IMR-90 (cell line): Measurements from ENCODE around the gene PPFIA1. TPM values are rescaled to one million over a fixed set of nuclear protein-coding genes. Genes with fewer than 3 reads are reported as not detected.

Source experiments
- ATAC-seq: fragments of 200-7000 bp; cut with Tn5 transposase; 2 replicates; pipeline ENCODE4 v1.9.1; 2020; ENCODE audit warnings: low read depth, mild to moderate bottlenecking, moderate library complexity
- BruUV-seq: library from RNA; stranded (reverse); fragments of 400-500 nt; replicated peaks from 2 replicates; lab custom pipeline; 2021; lab: Mats Ljungman, UMichigan
- CTCF ChIA-PET: fragments of 300-600 bp; formaldehyde crosslinking; extraction: SDS; loops from one replicate; lab custom pipeline; 2021; ENCODE audit warnings: antibody characterized with exemption; lab: Yijun Ruan, JAX
- POLR2A ChIA-PET: fragments of 300-600 bp; sonication (Branson Sonifier 250); formaldehyde crosslinking; loops from one replicate; lab custom pipeline; 2022; ENCODE audit warnings: antibody characterized with exemption; ENCODE audit not compliant: unreplicated experiment; lab: Charles Lee
- DNase-seq: peaks from one replicate; pipeline ENCODE4 v3.0.0; 2013
- H2AFZ ChIP-seq: replicated peaks from 2 replicates; pipeline ENCODE3; 2013; ENCODE audit warnings: low read length, mild to moderate bottlenecking; ENCODE audit not compliant: poor library complexity
- H2AK5ac ChIP-seq: 2 replicates; pipeline ENCODE4 v1.6.1; 2013; ENCODE audit warnings: low read depth, low read length, inconsistent platforms
- H2AK9ac ChIP-seq: replicated peaks from 2 replicates; pipeline ENCODE3; 2013; ENCODE audit warnings: mild to moderate bottlenecking, low read depth, low read length, moderate library complexity; ENCODE audit not compliant: poor library complexity
- H2BK120ac ChIP-seq: 2 replicates; pipeline ENCODE4 v1.6.1; 2013; ENCODE audit warnings: low read depth, low read length, inconsistent platforms
- H2BK15ac ChIP-seq: 3 replicates; pipeline ENCODE4 v1.6.1; 2013; ENCODE audit warnings: low read depth, low read length, inconsistent platforms
- H2BK20ac ChIP-seq: 2 replicates; pipeline ENCODE4 v1.6.1; 2013; ENCODE audit warnings: low read depth, mild to moderate bottlenecking, inconsistent platforms, low read length, moderate library complexity
- H2BK5ac ChIP-seq: 2 replicates; pipeline ENCODE4 v1.6.1; 2013; ENCODE audit warnings: mild to moderate bottlenecking, low read depth, low read length, inconsistent platforms; ENCODE audit not compliant: poor library complexity, severe bottlenecking
- H3K14ac ChIP-seq: replicated peaks from 2 replicates; pipeline ENCODE4 v1.6.1; 2013; ENCODE audit warnings: low read depth, low read length, inconsistent platforms
- H3K18ac ChIP-seq: 2 replicates; pipeline ENCODE4 v1.6.1; 2013; ENCODE audit warnings: low read depth, low read length, control low read depth
- H3K23ac ChIP-seq: 2 replicates; pipeline ENCODE4 v1.6.1; 2013; ENCODE audit warnings: low read depth, low read length, inconsistent platforms
- H3K27ac ChIP-seq: 2 replicates; pipeline ENCODE4 v1.5.1; 2013; ENCODE audit warnings: mild to moderate bottlenecking, control low read depth, low read length; ENCODE audit not compliant: insufficient read depth
- H3K27me3 ChIP-seq: 2 replicates; pipeline ENCODE4 v1.6.1; 2013; ENCODE audit warnings: low read length; ENCODE audit not compliant: control insufficient read depth, insufficient read depth
- H3K36me3 ChIP-seq: 2 replicates; pipeline ENCODE4 v1.6.1; 2013; ENCODE audit warnings: low read length, mixed read lengths; ENCODE audit not compliant: control insufficient read depth, insufficient read depth
- H3K4ac ChIP-seq: 2 replicates; pipeline ENCODE4 v1.6.1; 2013; ENCODE audit warnings: low read depth, low read length, inconsistent platforms
- H3K4me1 ChIP-seq: 2 replicates; pipeline ENCODE4 v1.6.1; 2013; ENCODE audit warnings: low read length, mixed read lengths; ENCODE audit not compliant: control insufficient read depth, insufficient read depth
- H3K4me2 ChIP-seq: 2 replicates; pipeline ENCODE4 v1.6.1; 2013; ENCODE audit warnings: low read depth, mild to moderate bottlenecking, control low read depth, low read length, moderate library complexity
- H3K4me3 ChIP-seq: 2 replicates; pipeline ENCODE4 v1.5.1; 2013; ENCODE audit warnings: low read depth, mild to moderate bottlenecking, control low read depth, low read length, moderate library complexity; ENCODE audit not compliant: insufficient read depth
- H3K56ac ChIP-seq: 2 replicates; pipeline ENCODE4 v1.6.1; 2013; ENCODE audit warnings: low read length, inconsistent platforms; ENCODE audit not compliant: insufficient read depth; ENCODE audit errors: extremely low read depth
- H3K79me1 ChIP-seq, 2 experiments: 2 replicates each; pipeline ENCODE4 v1.6.1; 2013; ENCODE audit warnings: low read length in 2 of 2, inconsistent platforms in 1 of 2, low read depth in 1 of 2
- H3K9ac ChIP-seq: 2 replicates; pipeline ENCODE4 v1.6.1; 2013; ENCODE audit warnings: low read depth, low read length, control low read depth
- H3K9me1 ChIP-seq: 2 replicates; pipeline ENCODE4 v1.6.1; 2013; ENCODE audit warnings: low read length, inconsistent platforms; ENCODE audit not compliant: insufficient read depth
- H3K9me3 ChIP-seq: 2 replicates; pipeline ENCODE4 v1.6.1; 2013; ENCODE audit warnings: low read length; ENCODE audit not compliant: control insufficient read depth, insufficient read depth
- H4K20me1 ChIP-seq: 2 replicates; pipeline ENCODE4 v1.6.1; 2013; ENCODE audit warnings: low read length, inconsistent platforms; ENCODE audit not compliant: insufficient read depth
- H4K5ac ChIP-seq: 2 replicates; pipeline ENCODE4 v1.6.1; 2013; ENCODE audit warnings: mild to moderate bottlenecking, low read depth, low read length, control low read depth
- H4K8ac ChIP-seq, 2 experiments: 2 replicates each; pipeline ENCODE4 v1.6.1; 2013; ENCODE audit warnings: low read depth in 2 of 2, low read length in 2 of 2, control low read depth in 1 of 2, inconsistent platforms in 1 of 2
- H4K91ac ChIP-seq: 2 replicates; pipeline ENCODE4 v1.6.1; 2013; ENCODE audit warnings: low read depth, low read length, inconsistent platforms; ENCODE audit not compliant: insufficient read depth
- BHLHE40 ChIP-seq: fragments of 150-350 bp; IDR thresholded peaks from 2 replicates; pipeline ENCODE4 v1.6.1; 2016; ENCODE audit warnings: mild to moderate bottlenecking, low read depth, low read length
- CEBPB ChIP-seq: IDR thresholded peaks from 2 replicates; pipeline ENCODE4 v1.6.1; 2012; ENCODE audit warnings: low read depth, low read length, improper control_type of control experiment
- CHD1 ChIP-seq: IDR thresholded peaks from 2 replicates; pipeline ENCODE4 v1.6.1; 2012; ENCODE audit warnings: low read depth, low read length, improper control_type of control experiment
- FOS ChIP-seq: fragments of 150-350 bp; IDR thresholded peaks from 2 replicates; pipeline ENCODE4 v1.6.1; 2016; ENCODE audit warnings: low read depth, low read length
- MAFK ChIP-seq: IDR thresholded peaks from 2 replicates; pipeline ENCODE4 v1.6.1; 2012; ENCODE audit warnings: low read depth, low read length, improper control_type of control experiment
- MAZ ChIP-seq: IDR thresholded peaks from 2 replicates; pipeline ENCODE4 v1.6.1; 2012; ENCODE audit warnings: low read depth, mild to moderate bottlenecking, low read length, improper control_type of control experiment, moderate library complexity, borderline replicate concordance
- NFE2L2 ChIP-seq: fragments of 150-350 bp; IDR thresholded peaks from 2 replicates; pipeline ENCODE4 v1.6.1; 2016; ENCODE audit warnings: low read depth, mild to moderate bottlenecking, low read length
- POLR2A ChIP-seq: IDR thresholded peaks from 2 replicates; pipeline ENCODE4 v1.6.1; 2012; ENCODE audit warnings: mild to moderate bottlenecking, low read depth, low read length
- RAD21 ChIP-seq: IDR thresholded peaks from 2 replicates; pipeline ENCODE4 v1.6.1; 2012; ENCODE audit warnings: low read length, improper control_type of control experiment
- RCOR1 ChIP-seq: IDR thresholded peaks from 2 replicates; pipeline ENCODE4 v1.6.1; 2012; ENCODE audit warnings: mild to moderate bottlenecking, low read length, improper control_type of control experiment; ENCODE audit not compliant: insufficient replicate concordance
- RFX5 ChIP-seq: IDR thresholded peaks from 2 replicates; pipeline ENCODE4 v1.8.0; 2012; ENCODE audit warnings: low read depth, mild to moderate bottlenecking, low read length, moderate library complexity
- SMC3 ChIP-seq: fragments of 150-350 bp; IDR thresholded peaks from 2 replicates; pipeline ENCODE4 v1.6.1; 2016; ENCODE audit warnings: low read depth, mild to moderate bottlenecking, antibody characterized with exemption, low read length, moderate library complexity
- USF2 ChIP-seq: fragments of 150-350 bp; IDR thresholded peaks from 2 replicates; pipeline ENCODE4 v1.6.1; 2017; ENCODE audit warnings: mild to moderate bottlenecking, antibody characterized with exemption, low read length, low read depth
- WGBS, 2 experiments: methylation state at CpG; one replicate each; pipeline versions ENCODE4 v1.1.5 to v1.1.7; 2013; ENCODE audit warnings: missing lambda C conversion rate in 2 of 2; ENCODE audit not compliant: insufficient read length in 1 of 2; ENCODE audit errors: extremely low coverage in 2 of 2; 5-methylcytosine and 5-hydroxymethylcytosine counted together
- dilution Hi-C: fragments of 300-500 bp; cut with HindIII; formaldehyde crosslinking; loops from one replicate; pipeline ENCODE4 v1.14.3; 2018; ENCODE audit warnings: low sequenced_read_pairs; ENCODE audit not compliant: unreplicated experiment
- in situ Hi-C: fragments of 300-500 bp; cut with MboI; formaldehyde crosslinking; loops from 3 replicates; pipeline ENCODE4 v1.14.3; 2019; ENCODE audit warnings: low sequenced_read_pairs, inconsistent platforms, mixed read lengths
- intact Hi-C: fragments of 100-400 bp; cut with micrococcal nuclease; formaldehyde crosslinking; loops from 2 replicates; pipeline ENCODE4 v1.10.0; 2022
- polyA plus RNA-seq, 3 experiments: library from polyadenylated mRNA; depleted of rRNA; stranded (reverse); fragments of >200 nt; gene quantifications; 2 replicates each; pipeline ENCODE4 v1.2.3, GENCODE V29; 2012; ENCODE audit warnings: low replicate concordance in 1 of 3
- total RNA-seq: library from RNA; depleted of rRNA; stranded (reverse); fragments of >200 nt; gene quantifications from 2 replicates; pipeline ENCODE4 v1.2.3, GENCODE V29; 2012
- TF ChIP-seq, protein P1 (sequence below): fragments of 150-350 bp; IDR thresholded peaks from 2 replicates; pipeline ENCODE4 v1.6.1; 2016; ENCODE audit warnings: low read depth, mild to moderate bottlenecking, low read length, moderate library complexity, borderline replicate concordance
- TF ChIP-seq, protein P2 (sequence below): conservative IDR thresholded peaks from 2 replicates; pipeline ENCODE4 v1.5.1; 2012; ENCODE audit warnings: mild to moderate bottlenecking, low read depth, low read length, improper control_type of control experiment

Gene PPFIA1
- total and polyA plus RNA-seq, 2 of the 4 experiments (the other 2 are of a cell fraction) = 25.6 to 37.2 TPM

DNA sequence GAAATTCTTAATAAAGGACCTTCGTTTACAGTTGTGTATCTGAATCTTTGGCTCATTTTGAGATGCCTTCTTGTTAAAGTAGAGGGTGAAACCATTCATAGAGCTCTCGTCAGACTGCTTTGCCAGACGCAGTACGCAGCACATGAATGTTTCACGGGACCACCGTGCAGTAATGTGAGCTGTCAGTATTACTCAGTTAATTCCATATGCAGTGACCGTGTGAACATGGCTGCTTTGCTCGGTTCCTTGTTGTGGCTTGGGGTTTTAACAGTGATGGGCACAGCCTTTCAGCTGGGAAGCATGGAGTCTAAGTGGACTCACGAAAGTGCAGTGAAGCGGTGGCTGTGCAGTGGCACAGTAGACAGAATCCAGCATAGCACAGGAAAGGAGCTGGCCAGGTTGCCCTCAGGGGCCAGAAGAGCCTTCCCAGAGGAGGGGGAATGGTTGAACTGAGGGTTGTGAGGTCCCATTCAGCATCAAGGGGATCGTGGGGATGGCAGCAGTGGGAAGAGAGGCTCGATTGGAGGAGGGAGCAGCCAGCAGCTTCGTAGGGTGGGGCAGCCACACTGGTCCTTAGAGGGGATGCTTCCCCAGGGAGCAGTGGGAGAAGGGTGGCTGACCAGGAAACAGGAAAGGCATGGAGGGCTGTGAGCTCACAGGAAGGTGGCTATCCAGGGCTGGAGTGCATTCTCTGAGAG is 31.4 kb downstream of the PPFIA1 start:
- no peaks in the 10 kb centered on the region for H3K27me3 ChIP-seq
- peak overlapping the region; percentile 59; the same call in 1 of the 2 replicates for H3K23ac ChIP-seq
- H3K9me3 ChIP-seq = no peaks in the 10 kb centered on the region
- H4K5ac ChIP-seq = no peak overlapping the region
- H4K91ac ChIP-seq = peak overlapping the region; percentile 37
- dilution Hi-C loops (no loop called here), in situ Hi-C loops (no loop called here), intact Hi-C loops (no loop called here)
- peaks cover 30 to 79% of the 10 kb centered on the region in 2 experiments for H3K79me1 ChIP-seq
- peak overlapping the region in 1 of 2 experiments; percentile 16; a peak in 1 of 4 replicates for H4K8ac ChIP-seq
- no peak overlapping the region for H3K56ac ChIP-seq
- DNase-seq = no peak
- no peak overlapping the region for H3K4me2 ChIP-seq
- ChIA-PET POLR2A (interaction anchor here (0.6 kb wide), 1 partner anchor 88 kb away, joined by 3 read pairs; no protein-coding TSS in a partner anchor), CTCF (no interaction called here)
- WGBS, 2 experiments = 92% methylated on average over 9 of the region's 13 CpGs; no CpG with 5 or more reads in 1 of the 2 experiments
- no peak overlapping the region for H3K9ac ChIP-seq
- H3K36me3 ChIP-seq = peaks cover 8% of the 10 kb centered on the region
- peak overlapping the region; percentile 36; the same call in 1 of the 2 replicates for H2BK120ac ChIP-seq
- peaks cover 48% of the 10 kb centered on the region for H4K20me1 ChIP-seq
- H2BK5ac ChIP-seq = peak overlapping the region; percentile 27
- BruUV-seq = no TSS peak
- ATAC-seq = no peak
- peak overlapping the region; percentile 74 for H3K14ac ChIP-seq
- peak overlapping the region; percentile 46 for H3K4ac ChIP-seq
- peak overlapping the region; percentile 86 for H2AK5ac ChIP-seq
- H2AK9ac ChIP-seq = peak overlapping the region; percentile 47
- peak overlapping the region; percentile 15 for H3K18ac ChIP-seq
- H3K27ac ChIP-seq = peak overlapping the region; percentile 36; the same call in 1 of the 2 replicates
- H3K4me1 ChIP-seq = peaks cover 34% of the 10 kb centered on the region
- no peak overlapping the region for H3K4me3 ChIP-seq
- 0 out of 2 replicates have a peak overlapping the region, but pooled peaks have one; percentile 14 for H2BK20ac ChIP-seq
- H2AFZ ChIP-seq = no peak overlapping the region
- H2BK15ac ChIP-seq = no peak overlapping the region
- peaks cover 46% of the 10 kb centered on the region for H3K9me1 ChIP-seq
- TF ChIP-seq USF2 = no peak
- TF ChIP-seq RAD21 = no peak
- TF ChIP-seq CEBPB = no peak
- no peak for TF ChIP-seq NFE2L2
- TF ChIP-seq, protein P1, sequence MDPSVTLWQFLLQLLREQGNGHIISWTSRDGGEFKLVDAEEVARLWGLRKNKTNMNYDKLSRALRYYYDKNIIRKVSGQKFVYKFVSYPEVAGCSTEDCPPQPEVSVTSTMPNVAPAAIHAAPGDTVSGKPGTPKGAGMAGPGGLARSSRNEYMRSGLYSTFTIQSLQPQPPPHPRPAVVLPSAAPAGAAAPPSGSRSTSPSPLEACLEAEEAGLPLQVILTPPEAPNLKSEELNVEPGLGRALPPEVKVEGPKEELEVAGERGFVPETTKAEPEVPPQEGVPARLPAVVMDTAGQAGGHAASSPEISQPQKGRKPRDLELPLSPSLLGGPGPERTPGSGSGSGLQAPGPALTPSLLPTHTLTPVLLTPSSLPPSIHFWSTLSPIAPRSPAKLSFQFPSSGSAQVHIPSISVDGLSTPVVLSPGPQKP = no peak
- TF ChIP-seq BHLHE40 = no peak
- TF ChIP-seq CHD1 = no peak
- no peak for TF ChIP-seq RFX5
- no peak for TF ChIP-seq MAFK
- no peak for TF ChIP-seq MAZ
- no peak for TF ChIP-seq POLR2A
- TF ChIP-seq SMC3 = no peak
- no peak for TF ChIP-seq FOS
- no peak for TF ChIP-seq RCOR1
- TF ChIP-seq, protein P2, sequence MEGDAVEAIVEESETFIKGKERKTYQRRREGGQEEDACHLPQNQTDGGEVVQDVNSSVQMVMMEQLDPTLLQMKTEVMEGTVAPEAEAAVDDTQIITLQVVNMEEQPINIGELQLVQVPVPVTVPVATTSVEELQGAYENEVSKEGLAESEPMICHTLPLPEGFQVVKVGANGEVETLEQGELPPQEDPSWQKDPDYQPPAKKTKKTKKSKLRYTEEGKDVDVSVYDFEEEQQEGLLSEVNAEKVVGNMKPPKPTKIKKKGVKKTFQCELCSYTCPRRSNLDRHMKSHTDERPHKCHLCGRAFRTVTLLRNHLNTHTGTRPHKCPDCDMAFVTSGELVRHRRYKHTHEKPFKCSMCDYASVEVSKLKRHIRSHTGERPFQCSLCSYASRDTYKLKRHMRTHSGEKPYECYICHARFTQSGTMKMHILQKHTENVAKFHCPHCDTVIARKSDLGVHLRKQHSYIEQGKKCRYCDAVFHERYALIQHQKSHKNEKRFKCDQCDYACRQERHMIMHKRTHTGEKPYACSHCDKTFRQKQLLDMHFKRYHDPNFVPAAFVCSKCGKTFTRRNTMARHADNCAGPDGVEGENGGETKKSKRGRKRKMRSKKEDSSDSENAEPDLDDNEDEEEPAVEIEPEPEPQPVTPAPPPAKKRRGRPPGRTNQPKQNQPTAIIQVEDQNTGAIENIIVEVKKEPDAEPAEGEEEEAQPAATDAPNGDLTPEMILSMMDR = no peak
